KMS-11 (cell line): ENCODE measurements around the gene RAB36.
A peak's percentile ranks its signal among the peaks of the same experiment; 100 is the strongest.

Source experiments
- H2AFZ ChIP-seq: fragments of 200-600 bp; sonication (generic); 2 replicates; pipeline ENCODE4 v1.6.1; 2016; ENCODE audit warnings: antibody characterized with exemption, mixed run types, low read depth
- H3K27ac ChIP-seq: fragments of 200-600 bp; sonication (generic); 2 replicates; pipeline ENCODE4 v1.6.1; 2016; ENCODE audit warnings: mild to moderate bottlenecking, mixed run types
- H3K27me3 ChIP-seq: fragments of 200-600 bp; sonication (generic); 2 replicates; pipeline ENCODE4 v1.6.1; 2017; ENCODE audit warnings: mild to moderate bottlenecking, low read depth, mixed run types, moderate library complexity; ENCODE audit not compliant: insufficient read depth
- H3K36me3 ChIP-seq: fragments of 200-600 bp; sonication (generic); 2 replicates; pipeline ENCODE4 v1.6.1; 2017; ENCODE audit warnings: mild to moderate bottlenecking, mixed run types; ENCODE audit not compliant: insufficient read depth
- H3K4me1 ChIP-seq: fragments of 200-600 bp; sonication (generic); 2 replicates; pipeline ENCODE4 v1.6.1; 2016; ENCODE audit warnings: mild to moderate bottlenecking, low read depth, mixed run types; ENCODE audit not compliant: poor library complexity, severe bottlenecking
- H3K4me2 ChIP-seq: fragments of 200-600 bp; sonication (generic); 2 replicates; pipeline ENCODE4 v1.7.0; 2016; ENCODE audit warnings: mild to moderate bottlenecking, mixed run types
- H3K4me3 ChIP-seq: fragments of 200-600 bp; sonication (generic); IDR thresholded peaks from 2 replicates; pipeline ENCODE4 v1.6.1; 2017; ENCODE audit warnings: low read depth, low read length, mixed read lengths; ENCODE audit not compliant: insufficient read depth
- H3K79me2 ChIP-seq: fragments of 200-600 bp; sonication (generic); 2 replicates; pipeline ENCODE4 v1.6.1; 2016; ENCODE audit warnings: low read depth, mixed run types; ENCODE audit not compliant: insufficient read depth
- H3K9ac ChIP-seq: fragments of 200-600 bp; sonication (generic); 2 replicates; pipeline ENCODE4 v1.6.1; 2016; ENCODE audit warnings: mild to moderate bottlenecking, mixed run types
- H4K20me1 ChIP-seq: fragments of 200-600 bp; sonication (generic); 2 replicates; pipeline ENCODE4 v1.6.1; 2016; ENCODE audit warnings: mild to moderate bottlenecking, mixed run types; ENCODE audit not compliant: insufficient read depth
- TF ChIP-seq, protein P1 (sequence below): fragments of 200-600 bp; sonication (generic); conservative IDR thresholded peaks from 2 replicates; pipeline ENCODE4 v1.6.1; 2017; ENCODE audit warnings: low read depth, mild to moderate bottlenecking, antibody characterized with exemption, low read length, moderate library complexity, mixed read lengths

The RAB36 gene, protein sequence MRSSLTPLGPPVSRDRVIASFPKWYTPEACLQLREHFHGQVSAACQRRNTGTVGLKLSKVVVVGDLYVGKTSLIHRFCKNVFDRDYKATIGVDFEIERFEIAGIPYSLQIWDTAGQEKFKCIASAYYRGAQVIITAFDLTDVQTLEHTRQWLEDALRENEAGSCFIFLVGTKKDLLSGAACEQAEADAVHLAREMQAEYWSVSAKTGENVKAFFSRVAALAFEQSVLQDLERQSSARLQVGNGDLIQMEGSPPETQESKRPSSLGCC

DNA sequence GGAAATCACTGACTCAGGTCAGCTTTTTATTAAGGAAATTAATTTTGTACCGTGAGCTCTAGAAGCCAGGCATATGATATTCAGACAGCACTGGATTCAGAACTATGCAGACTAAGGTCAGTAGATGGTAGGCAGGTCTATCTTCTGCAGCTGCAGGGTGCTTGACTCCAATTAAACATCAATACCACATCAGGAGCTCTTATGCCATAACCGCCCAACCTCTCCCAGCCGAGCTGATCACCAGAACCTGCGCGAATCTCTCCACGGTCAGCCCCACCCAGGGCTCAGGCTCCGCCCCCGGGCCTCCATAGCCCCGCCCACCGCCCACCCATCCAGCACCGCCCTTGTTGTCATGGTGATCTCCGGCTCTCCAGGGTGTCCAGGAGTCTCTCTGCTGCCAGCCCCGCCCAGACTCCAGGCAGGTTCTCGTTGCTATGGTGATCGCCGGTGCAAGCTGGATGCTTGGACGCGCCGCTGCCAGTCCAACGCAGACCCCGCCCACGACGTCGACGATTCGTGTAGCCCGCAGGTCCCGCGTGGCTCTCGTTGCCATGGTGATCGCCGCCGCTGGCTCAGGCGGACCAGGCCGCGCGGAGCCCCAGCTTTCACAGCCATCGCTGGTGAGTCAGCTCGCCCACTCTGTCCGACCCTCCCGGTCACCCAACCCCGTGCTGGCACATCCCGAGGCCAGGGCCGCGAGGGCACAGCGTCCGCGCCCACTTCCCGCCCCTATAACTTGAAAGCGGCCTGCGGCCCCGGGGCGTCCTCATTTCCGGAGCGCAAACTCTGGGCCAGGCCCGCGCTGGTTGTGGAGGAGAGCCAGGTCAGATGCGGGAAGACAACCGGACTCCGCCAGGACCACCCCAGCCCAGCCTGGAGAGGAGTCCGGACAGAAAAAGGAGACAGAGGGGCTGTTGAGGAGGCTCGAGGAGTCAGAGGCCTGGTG, at the start of gene RAB36:
Gene RAB36 (plus strand): TSS at position 546 of the 946 bp plus-strand sequence. CDS start 1,140 bp downstream, outside the sequence.
- Histone ChIP-seq H3K9ac (peak within 1 kb of the TSS; percentile 78), H3K36me3 (no peaks in the 10 kb centered on the region), H4K20me1 (no peaks in the 10 kb centered on the region), H2AFZ (peak within 1 kb of the TSS; percentile 71), H3K27ac (peak within 1 kb of the TSS; percentile 58), H3K4me3 (no peak within 1 kb of the TSS), H3K4me1 (peaks cover 61% of the 10 kb centered on the region), H3K27me3 (no peaks in the 10 kb centered on the region), H3K4me2 (peak within 1 kb of the TSS; percentile 99), H3K79me2 (no peaks in the 10 kb centered on the region)
- TF ChIP-seq, protein P1, sequence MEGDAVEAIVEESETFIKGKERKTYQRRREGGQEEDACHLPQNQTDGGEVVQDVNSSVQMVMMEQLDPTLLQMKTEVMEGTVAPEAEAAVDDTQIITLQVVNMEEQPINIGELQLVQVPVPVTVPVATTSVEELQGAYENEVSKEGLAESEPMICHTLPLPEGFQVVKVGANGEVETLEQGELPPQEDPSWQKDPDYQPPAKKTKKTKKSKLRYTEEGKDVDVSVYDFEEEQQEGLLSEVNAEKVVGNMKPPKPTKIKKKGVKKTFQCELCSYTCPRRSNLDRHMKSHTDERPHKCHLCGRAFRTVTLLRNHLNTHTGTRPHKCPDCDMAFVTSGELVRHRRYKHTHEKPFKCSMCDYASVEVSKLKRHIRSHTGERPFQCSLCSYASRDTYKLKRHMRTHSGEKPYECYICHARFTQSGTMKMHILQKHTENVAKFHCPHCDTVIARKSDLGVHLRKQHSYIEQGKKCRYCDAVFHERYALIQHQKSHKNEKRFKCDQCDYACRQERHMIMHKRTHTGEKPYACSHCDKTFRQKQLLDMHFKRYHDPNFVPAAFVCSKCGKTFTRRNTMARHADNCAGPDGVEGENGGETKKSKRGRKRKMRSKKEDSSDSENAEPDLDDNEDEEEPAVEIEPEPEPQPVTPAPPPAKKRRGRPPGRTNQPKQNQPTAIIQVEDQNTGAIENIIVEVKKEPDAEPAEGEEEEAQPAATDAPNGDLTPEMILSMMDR: no peak

DNA sequence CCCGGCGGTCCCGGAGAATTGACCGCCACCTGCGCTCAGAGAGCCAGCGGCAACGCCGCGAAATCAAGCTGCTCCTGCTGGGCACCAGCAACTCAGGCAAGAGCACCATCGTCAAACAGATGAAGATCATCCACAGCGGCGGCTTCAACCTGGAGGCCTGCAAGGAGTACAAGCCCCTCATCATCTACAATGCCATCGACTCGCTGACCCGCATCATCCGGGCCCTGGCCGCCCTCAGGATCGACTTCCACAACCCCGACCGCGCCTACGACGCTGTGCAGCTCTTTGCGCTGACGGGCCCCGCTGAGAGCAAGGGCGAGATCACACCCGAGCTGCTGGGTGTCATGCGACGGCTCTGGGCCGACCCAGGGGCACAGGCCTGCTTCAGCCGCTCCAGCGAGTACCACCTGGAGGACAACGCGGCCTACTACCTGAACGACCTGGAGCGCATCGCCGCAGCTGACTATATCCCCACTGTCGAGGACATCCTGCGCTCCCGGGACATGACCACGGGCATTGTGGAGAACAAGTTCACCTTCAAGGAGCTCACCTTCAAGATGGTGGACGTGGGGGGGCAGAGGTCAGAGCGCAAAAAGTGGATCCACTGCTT, 49.4 kb upstream of the RAB36 start:
- H3K4me1 ChIP-seq: no peaks in the 10 kb centered on the region
- no peaks in the 10 kb centered on the region for H3K27me3 ChIP-seq
- no peaks in the 10 kb centered on the region for H3K79me2 ChIP-seq
- no peaks in the 10 kb centered on the region for H4K20me1 ChIP-seq
- no peak overlapping the region for H3K4me2 ChIP-seq
- no peaks in the 10 kb centered on the region for H3K36me3 ChIP-seq
- H3K27ac ChIP-seq: no peak overlapping the region
- TF ChIP-seq, protein P1: no peak
- H3K9ac ChIP-seq: no peak overlapping the region
- H3K4me3 ChIP-seq: no peak overlapping the region
- no peak overlapping the region for H2AFZ ChIP-seq

DNA sequence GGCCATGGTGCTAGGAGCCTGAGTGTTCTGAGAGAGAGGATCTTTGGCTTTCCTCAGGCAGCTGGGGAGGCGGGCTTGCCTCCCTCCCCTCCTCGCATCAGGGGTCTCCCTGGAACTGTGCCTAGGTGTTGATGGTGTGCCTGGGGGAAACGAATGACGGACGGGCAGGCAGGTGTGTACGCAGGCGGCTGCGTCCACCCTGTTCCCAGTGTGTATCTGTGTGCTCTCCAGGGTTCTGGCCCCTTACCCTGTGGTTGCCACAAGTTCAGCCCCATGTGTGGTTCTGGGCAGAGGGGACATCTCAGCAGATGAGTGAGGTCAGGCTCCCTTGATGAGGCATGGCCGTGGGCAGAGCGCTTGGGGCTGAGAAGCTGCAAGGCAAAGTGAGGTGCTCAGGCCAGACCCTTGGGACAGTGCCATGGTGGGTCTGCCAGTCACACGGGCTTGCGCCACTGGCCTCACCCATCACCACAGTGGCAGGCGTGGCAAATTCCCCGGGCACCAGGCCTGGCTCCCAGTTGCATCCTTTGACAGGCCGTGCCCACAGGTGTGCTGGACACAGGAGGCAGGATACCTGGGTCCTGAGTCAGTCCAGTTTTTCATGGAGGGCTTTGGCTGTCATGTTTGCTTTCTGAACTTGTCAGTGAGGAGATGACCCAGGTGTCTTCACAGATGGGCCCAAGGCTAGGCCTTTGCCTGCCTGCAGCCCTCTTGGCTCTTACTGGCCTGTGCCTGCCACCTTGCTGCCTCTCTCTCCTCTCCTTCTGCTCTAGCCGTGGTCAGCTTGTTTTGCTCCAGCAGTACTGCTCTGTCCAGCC, 47.7 kb upstream of the RAB36 start:
- Histone ChIP-seq H3K4me3 (no peak overlapping the region), H3K27me3 (no peaks in the 10 kb centered on the region), H3K4me1 (no peaks in the 10 kb centered on the region), H3K36me3 (no peaks in the 10 kb centered on the region), H3K79me2 (no peaks in the 10 kb centered on the region), H3K9ac (no peak overlapping the region), H3K27ac (no peak overlapping the region), H2AFZ (no peak overlapping the region), H3K4me2 (no peak overlapping the region), H4K20me1 (no peaks in the 10 kb centered on the region)
- TF ChIP-seq, protein P1: no peak

DNA sequence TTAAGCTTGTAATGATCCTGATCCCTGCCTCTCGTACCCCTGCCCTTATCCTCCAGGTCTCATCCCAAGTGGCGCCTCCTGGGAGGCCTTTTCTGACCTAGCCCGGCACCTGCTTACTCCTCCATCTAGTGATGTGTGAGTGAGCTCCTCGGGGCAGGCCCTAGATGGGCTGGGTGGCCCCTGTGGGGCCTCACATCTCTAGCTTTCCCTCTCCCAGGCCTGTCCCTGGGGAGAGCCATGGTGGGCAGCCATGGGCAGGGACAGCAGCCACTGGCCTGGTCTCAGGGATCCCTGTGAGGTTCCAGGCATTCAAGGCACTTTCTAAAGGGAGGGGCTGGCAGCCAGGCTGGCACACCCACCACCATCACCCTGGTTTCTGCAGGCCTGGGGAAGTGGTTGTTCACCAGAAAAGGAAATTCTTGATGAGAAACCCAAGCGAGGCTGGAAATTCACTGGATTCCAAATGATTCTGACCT, 47.0 kb upstream of the RAB36 start:
- H4K20me1 ChIP-seq: no peaks in the 10 kb centered on the region
- H3K4me2 ChIP-seq: no peak overlapping the region
- TF ChIP-seq, protein P1: no peak
- H3K4me1 ChIP-seq: no peaks in the 10 kb centered on the region
- no peak overlapping the region for H3K4me3 ChIP-seq
- H3K27me3 ChIP-seq: no peaks in the 10 kb centered on the region
- H2AFZ ChIP-seq: no peak overlapping the region
- H3K79me2 ChIP-seq: no peaks in the 10 kb centered on the region
- no peak overlapping the region for H3K9ac ChIP-seq
- no peak overlapping the region for H3K27ac ChIP-seq
- H3K36me3 ChIP-seq: no peaks in the 10 kb centered on the region
